CD4-positive, alpha-beta T cell treated with Interleukin-1 beta for 1 hour (primary cell): ENCODE measurements around the gene SLC9A9.

ENCODE experiments used
- DNase-seq, 2 donors: peaks; one replicate each; pipeline ENCODE4 v3.0.0-alpha.2; 2020 to 2022

Gene SLC9A9

GRCh38 chr3:143676021-143676420 is 172.2 kb downstream of the SLC9A9 start:
- no peak for DNase-seq

- DNase-seq, result peak; percentile 74 to 80
Observed at GRCh38 chr3:143674100-143674968, 173.9 kb downstream of the SLC9A9 start.

- DNase-seq, result no peak
Observed at GRCh38 chr3:143672396-143673165, 175.7 kb downstream of the SLC9A9 start.

GRCh38 chr3:143671626-143672025 is 176.6 kb downstream of the SLC9A9 start:
- no peak for DNase-seq

- DNase-seq, result no peak
Observed at GRCh38 chr3:143668924-143669790, 179.1 kb downstream of the SLC9A9 start.

- no peak for DNase-seq
Observed at GRCh38 chr3:143668385-143668784, 179.9 kb downstream of the SLC9A9 start.

- no peak for DNase-seq
Observed at GRCh38 chr3:143661677-143662076, 186.6 kb downstream of the SLC9A9 start.

GRCh38 chr3:143658861-143659260 is 189.4 kb downstream of the SLC9A9 start:
- no peak for DNase-seq

GRCh38 chr3:143658116-143658515 is 190.2 kb downstream of the SLC9A9 start:
- DNase-seq, result no peak

GRCh38 chr3:143657391-143657790 is 190.9 kb downstream of the SLC9A9 start:
- no peak for DNase-seq

- DNase-seq, result no peak
Observed at GRCh38 chr3:143654906-143655305, 193.4 kb downstream of the SLC9A9 start.

- DNase-seq, result no peak
Observed at GRCh38 chr3:143653935-143654334, 194.3 kb downstream of the SLC9A9 start.

- DNase-seq, result no peak
Observed at GRCh38 chr3:143653493-143653892, 194.8 kb downstream of the SLC9A9 start.

- no peak for DNase-seq
Observed at GRCh38 chr3:143652118-143652517, 196.2 kb downstream of the SLC9A9 start.

- no peak for DNase-seq
Observed at GRCh38 chr3:143650827-143651226, 197.4 kb downstream of the SLC9A9 start.

- DNase-seq, result no peak
Observed at GRCh38 chr3:143650120-143650519, 198.1 kb downstream of the SLC9A9 start.

GRCh38 chr3:143648708-143649107 is 199.6 kb downstream of the SLC9A9 start:
- DNase-seq, result no peak

GRCh38 chr3:143648218-143648617 is 200.1 kb downstream of the SLC9A9 start:
- DNase-seq, result no peak

GRCh38 chr3:143644370-143645089 is 203.7 kb downstream of the SLC9A9 start:
- peak; percentile 8 to 29 for DNase-seq

- no peak for DNase-seq
Observed at GRCh38 chr3:143643905-143644304, 204.4 kb downstream of the SLC9A9 start.

- no peak for DNase-seq
Observed at GRCh38 chr3:143640774-143641173, 207.5 kb downstream of the SLC9A9 start.

- DNase-seq, result no peak
Observed at GRCh38 chr3:143637133-143637532, 211.1 kb downstream of the SLC9A9 start.
